ENCODE measurements around the gene GPR78.

GPR78 gene

DNA sequence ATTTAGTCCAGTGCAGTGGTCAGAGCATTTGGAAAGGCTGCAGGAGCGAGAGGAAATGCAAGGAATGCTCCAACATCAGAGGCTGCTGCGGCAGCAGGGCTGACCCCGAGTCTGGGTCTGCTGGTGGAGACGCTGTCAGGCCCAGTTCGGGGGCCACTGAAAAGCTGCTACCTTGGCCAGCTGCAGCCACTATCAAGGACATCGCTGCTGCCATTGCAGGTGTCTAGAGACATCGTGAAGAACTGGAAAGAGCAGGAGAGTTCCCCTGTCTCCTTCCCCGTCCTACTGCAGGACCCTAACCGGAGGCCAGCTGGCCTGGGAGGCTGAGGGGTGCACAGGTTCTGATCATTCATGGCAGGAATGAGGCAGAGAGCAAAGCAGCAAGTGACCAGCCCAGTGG, 29.5 kb upstream of the GPR78 start:
- no peak for DNase-seq
- no peaks in the 10 kb centered on the region for H3K9me3 Mint-ChIP-seq
- no peak overlapping the region for H3K27ac Mint-ChIP-seq
- no peaks in the 10 kb centered on the region for H3K4me1 Mint-ChIP-seq (ENCODE audit: low read depth in 2 of 2)
- H3K27me3 Mint-ChIP-seq: peaks cover 10 to 46% of the 10 kb centered on the region in 2 donors
- no peak overlapping the region for H3K4me3 Mint-ChIP-seq
- ATAC-seq (replicated peaks): no peak
- H3K36me3 Mint-ChIP-seq (ENCODE audit: insufficient read depth): no peaks in the 10 kb centered on the region

DNA sequence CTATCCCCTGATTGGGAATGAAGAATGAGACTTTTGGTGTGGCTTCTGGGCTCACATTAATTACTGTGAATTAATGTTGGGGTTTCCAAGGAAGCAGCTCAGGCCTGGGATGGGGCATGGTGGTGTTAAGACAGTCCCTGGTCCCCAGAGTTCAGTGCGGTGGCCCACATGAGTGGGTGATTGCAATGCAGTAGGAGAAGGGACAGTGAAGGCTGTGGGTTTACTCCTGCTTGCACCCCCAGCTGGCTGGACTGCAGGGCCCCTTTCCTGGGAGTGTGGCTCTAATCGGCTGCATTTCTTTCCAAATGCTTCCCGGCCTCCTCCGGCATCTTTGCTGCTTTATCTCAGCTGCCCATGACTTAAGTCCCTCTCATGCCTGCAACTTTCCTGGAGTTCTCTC, 28.2 kb upstream of the GPR78 start:
- no peak overlapping the region for H3K27ac Mint-ChIP-seq
- ATAC-seq (replicated peaks) (no peak), DNase-seq (no peak)
- peaks cover 10 to 33% of the 10 kb centered on the region in 2 donors for H3K27me3 Mint-ChIP-seq
- H3K4me1 Mint-ChIP-seq (ENCODE audit: low read depth in 2 of 2): no peaks in the 10 kb centered on the region
- H3K4me3 Mint-ChIP-seq: no peak overlapping the region
- H3K9me3 Mint-ChIP-seq: no peaks in the 10 kb centered on the region
- no peaks in the 10 kb centered on the region for H3K36me3 Mint-ChIP-seq (ENCODE audit: insufficient read depth)

DNA sequence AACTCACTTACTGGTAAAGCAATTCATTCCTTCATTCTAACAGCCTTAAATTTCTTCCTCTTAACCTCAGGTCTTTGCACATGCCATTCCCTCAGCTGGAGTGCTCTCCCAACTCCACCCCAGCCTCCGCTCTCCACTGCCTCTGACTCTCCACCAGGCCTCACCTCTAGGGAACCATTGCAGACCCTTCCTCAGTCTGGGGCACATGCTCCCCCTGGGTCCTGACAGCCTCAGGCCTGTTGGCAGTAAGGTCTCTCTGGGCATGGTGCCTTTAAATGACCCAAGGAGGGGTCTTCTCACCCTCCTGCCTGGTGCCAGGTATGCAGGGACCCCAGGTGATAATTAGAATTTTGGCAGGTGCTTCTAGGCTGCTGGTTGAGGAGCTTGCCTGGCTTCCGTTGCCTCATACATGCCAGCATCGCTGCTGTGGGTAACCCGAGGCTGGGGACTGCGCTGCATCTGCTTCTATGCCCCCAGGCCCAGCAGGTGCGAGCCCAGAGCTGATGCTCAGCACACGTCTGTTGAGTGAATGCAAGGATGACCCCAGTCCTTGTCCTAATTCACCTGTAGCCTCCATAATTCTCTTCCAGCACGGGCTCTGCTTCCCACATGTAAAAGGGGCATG, 27.5 kb upstream of the GPR78 start:
- H3K36me3 Mint-ChIP-seq (ENCODE audit: insufficient read depth): no peaks in the 10 kb centered on the region
- peaks cover 13 to 31% of the 10 kb centered on the region in 2 donors for H3K27me3 Mint-ChIP-seq
- no peak overlapping the region for H3K4me3 Mint-ChIP-seq
- no peak for ATAC-seq (replicated peaks)
- no peaks in the 10 kb centered on the region for H3K4me1 Mint-ChIP-seq (ENCODE audit: low read depth in 2 of 2)
- DNase-seq: no peak
- no peak overlapping the region for H3K27ac Mint-ChIP-seq
- no peaks in the 10 kb centered on the region for H3K9me3 Mint-ChIP-seq

DNA sequence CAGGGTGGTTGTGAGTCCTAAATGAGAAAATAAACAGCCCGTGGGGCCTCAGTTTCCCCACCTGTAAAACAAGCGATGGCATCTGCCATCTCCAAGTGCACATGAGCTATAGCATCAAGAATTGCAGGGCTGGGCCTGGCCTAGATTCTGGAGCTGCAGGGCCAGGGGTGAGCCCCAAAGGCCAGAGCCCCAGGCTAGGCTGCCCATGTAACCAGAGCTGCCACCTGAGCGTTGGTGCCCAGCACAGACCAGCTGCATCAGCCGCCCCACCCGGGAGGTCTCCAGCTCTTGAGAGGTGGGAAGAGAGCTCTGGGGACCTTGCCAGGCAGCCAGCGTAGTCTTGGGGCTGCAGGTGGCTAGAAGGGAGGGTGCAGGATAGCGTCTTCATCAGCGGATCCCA, 27.0 kb upstream of the GPR78 start:
- H3K4me1 Mint-ChIP-seq (ENCODE audit: low read depth in 2 of 2): no peaks in the 10 kb centered on the region
- H3K4me3 Mint-ChIP-seq: no peak overlapping the region
- no peak overlapping the region for H3K27ac Mint-ChIP-seq
- H3K9me3 Mint-ChIP-seq: no peaks in the 10 kb centered on the region
- peaks cover 13 to 36% of the 10 kb centered on the region in 2 donors for H3K27me3 Mint-ChIP-seq
- ATAC-seq (replicated peaks) (no peak), DNase-seq (no peak)
- H3K36me3 Mint-ChIP-seq (ENCODE audit: insufficient read depth): no peaks in the 10 kb centered on the region

DNA sequence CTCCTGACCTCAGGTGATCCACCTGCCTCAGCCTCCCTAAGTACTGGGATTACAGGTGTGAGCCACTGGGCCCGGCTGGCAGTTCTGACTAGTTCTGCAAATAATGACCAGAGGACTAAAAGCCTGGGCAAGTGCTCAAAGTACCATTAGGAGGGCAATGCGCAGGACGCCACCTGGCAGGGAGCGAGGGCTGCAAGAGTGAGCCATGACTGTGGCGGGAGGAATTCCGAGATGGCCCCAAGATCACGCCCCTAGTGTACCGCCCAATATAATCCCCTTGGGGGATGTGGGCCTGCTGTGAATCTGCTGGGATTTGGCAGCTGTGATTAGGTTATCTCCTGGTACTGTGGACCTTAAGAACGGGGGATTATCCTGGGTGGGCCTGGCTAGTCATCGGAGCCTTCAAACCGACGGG, 26.2 kb upstream of the GPR78 start:
- Mint-ChIP-seq H3K4me1 (ENCODE audit: low read depth in 2 of 2) (no peaks in the 10 kb centered on the region), H3K36me3 (ENCODE audit: insufficient read depth) (no peaks in the 10 kb centered on the region), H3K27ac (no peak overlapping the region), H3K4me3 (no peak overlapping the region), H3K27me3 (peaks cover 19 to 44% of the 10 kb centered on the region in 2 donors), H3K9me3 (no peaks in the 10 kb centered on the region)
- no peak for DNase-seq
- no peak for ATAC-seq (replicated peaks)

DNA sequence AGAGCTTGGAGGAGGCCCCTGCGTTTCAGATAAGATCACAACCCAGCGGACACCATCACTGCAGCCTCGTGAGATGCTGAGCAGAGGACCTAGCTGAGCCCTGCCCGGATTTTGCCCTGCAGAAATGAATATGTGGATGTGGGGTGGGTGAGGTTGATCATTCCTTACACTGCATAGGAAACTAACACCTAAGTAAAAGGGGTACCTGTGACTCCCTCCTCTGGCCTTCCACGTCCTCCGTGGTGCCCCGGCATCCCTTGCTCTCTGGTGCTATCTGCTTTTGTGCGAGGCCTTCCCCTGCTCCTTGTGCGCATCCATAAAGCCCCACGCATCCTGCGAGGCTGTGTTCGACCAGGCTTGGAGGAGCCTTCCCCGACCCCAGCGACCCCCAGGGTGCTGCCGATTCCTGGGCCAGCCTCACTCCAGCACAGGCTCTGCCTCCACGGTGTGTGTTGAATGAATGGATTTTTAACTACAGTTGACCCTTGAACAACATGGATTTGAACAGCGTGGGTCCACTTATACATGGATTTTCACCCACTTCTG, 25.6 kb upstream of the GPR78 start:
- no peak for ATAC-seq (replicated peaks)

DNA sequence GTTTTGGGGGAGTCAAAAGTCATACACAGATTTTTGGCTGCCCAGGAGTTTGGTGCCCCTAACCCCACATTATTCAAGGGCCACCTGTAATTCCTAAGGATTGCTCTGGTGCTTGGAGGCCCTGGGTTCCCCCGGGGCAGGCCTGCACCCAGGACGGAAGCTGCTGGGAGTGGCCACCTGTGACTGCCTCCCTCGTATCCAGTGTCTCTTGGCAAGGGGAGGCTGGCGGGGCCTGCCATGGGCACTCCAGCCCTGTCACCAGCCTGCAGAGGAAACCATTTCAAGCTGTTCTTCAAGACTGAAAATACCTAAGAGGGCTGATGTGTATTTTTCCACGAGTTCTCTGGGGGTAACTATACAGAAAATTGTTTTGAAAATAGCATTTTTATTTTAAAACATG, 24.5 kb upstream of the GPR78 start:
- DNase-seq: no peak
- no peaks in the 10 kb centered on the region for H3K36me3 Mint-ChIP-seq (ENCODE audit: insufficient read depth)
- no peak overlapping the region for H3K4me3 Mint-ChIP-seq
- no peak overlapping the region for H3K27ac Mint-ChIP-seq
- no peaks in the 10 kb centered on the region for H3K4me1 Mint-ChIP-seq (ENCODE audit: low read depth in 2 of 2)
- no peaks in the 10 kb centered on the region for H3K9me3 Mint-ChIP-seq
- no peak for ATAC-seq (replicated peaks)
- H3K27me3 Mint-ChIP-seq: peaks cover 19 to 52% of the 10 kb centered on the region in 2 donors

More for the DNA sequence above, 25.6 kb upstream of the GPR78 start:
- no peaks in the 10 kb centered on the region for H3K9me3 Mint-ChIP-seq
- no peaks in the 10 kb centered on the region for H3K4me1 Mint-ChIP-seq (ENCODE audit: low read depth in 2 of 2)
- no peak for DNase-seq
- H3K27me3 Mint-ChIP-seq: peaks cover 19 to 50% of the 10 kb centered on the region in 2 donors
- no peaks in the 10 kb centered on the region for H3K36me3 Mint-ChIP-seq (ENCODE audit: insufficient read depth)
- no peak overlapping the region for H3K27ac Mint-ChIP-seq
- H3K4me3 Mint-ChIP-seq: no peak overlapping the region

DNA sequence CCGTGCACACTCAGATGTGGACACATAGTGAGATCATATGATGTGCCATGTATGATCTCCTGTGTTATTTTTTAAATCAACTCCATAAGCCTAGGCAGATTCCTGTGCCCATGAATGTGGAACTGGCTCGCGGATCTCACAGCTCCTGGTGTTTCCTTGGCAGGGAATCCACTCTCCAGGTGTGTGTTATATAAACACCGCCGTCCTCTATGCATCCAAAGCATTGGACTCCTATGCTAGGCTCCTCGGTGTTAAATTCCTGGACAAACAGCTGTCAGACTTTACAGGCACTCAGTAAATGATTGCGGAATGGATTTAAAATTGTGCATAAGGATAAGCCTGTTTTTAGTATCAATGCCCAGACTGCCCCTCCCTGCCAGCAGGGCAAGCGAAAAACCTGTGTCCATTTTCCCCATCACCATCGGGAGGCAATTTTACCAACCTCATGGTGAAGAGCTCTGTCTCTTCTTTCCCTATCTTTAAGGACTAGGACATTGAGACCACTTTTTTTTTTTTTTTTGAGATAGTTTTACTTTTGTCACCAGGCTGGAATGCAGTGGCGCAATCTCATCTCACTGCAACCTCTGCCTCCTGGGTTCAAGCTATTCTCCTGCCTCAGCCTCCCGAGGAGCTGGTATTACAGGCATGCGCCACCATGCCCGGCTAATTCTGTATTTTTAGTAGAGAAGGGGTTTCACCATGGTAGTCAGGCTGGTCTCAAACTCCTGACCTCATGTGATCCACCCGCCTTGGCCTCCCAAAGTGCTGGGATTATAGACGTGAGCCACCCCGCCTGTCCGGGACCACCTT, 23.6 kb upstream of the GPR78 start:
- no peaks in the 10 kb centered on the region for H3K4me1 Mint-ChIP-seq (ENCODE audit: low read depth in 2 of 2)
- H3K9me3 Mint-ChIP-seq: no peaks in the 10 kb centered on the region
- H3K27ac Mint-ChIP-seq: no peak overlapping the region
- DNase-seq (no peak), ATAC-seq (replicated peaks) (no peak)
- no peaks in the 10 kb centered on the region for H3K36me3 Mint-ChIP-seq (ENCODE audit: insufficient read depth)
- H3K4me3 Mint-ChIP-seq: no peak overlapping the region
- peaks cover 19 to 57% of the 10 kb centered on the region in 2 donors for H3K27me3 Mint-ChIP-seq

DNA sequence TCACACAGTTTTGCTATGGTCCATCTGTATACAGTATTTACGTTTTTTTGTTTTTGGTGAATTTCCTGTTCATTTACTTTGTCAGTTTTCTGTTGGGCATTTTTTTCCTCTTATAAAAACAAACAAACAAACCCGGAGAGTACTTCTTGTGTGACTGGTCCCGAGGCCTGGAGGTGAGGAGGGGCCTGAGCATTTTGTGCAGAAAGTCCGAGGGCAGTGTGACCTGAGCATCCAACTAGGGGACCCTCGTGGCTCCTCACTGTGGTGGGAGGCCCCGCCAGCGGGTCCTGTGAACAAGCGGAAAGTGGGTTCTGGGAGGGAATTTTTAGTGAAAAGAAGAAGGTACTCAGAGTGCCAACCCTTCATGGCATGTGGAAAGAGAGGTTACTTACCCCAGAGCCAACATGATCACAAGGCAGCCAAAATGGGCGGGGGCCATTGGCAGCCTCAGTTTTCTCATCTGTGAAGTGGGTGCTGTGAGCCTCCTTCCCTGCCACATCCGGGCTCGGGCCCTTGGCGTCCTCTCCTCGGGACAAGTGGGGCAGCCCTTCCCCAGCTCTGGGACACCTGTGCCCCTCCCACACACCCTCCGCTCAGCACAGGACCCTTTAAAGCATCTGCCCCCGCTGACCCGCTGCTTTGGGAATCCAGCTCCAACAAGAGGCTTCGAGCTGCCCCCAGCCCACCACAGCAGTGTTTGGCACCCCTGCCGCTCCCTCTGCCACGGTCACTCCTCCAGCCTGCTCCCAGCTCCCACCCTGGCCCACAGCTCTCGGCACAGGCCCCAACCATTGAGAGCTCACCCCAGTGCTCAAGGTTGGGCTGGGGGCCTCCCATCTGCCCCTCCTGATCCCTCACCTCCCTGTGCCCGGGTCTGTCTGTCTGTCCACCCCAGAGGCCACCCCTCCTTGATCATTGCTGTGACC, 22.8 kb upstream of the GPR78 start:
- H3K36me3 Mint-ChIP-seq (ENCODE audit: insufficient read depth): no peaks in the 10 kb centered on the region
- no peak overlapping the region for H3K27ac Mint-ChIP-seq
- DNase-seq (no peak), ATAC-seq (replicated peaks) (no peak)
- no peaks in the 10 kb centered on the region for H3K4me1 Mint-ChIP-seq (ENCODE audit: low read depth in 2 of 2)
- peaks cover 16 to 61% of the 10 kb centered on the region in 2 donors for H3K27me3 Mint-ChIP-seq
- no peaks in the 10 kb centered on the region for H3K9me3 Mint-ChIP-seq
- H3K4me3 Mint-ChIP-seq: no peak overlapping the region

DNA sequence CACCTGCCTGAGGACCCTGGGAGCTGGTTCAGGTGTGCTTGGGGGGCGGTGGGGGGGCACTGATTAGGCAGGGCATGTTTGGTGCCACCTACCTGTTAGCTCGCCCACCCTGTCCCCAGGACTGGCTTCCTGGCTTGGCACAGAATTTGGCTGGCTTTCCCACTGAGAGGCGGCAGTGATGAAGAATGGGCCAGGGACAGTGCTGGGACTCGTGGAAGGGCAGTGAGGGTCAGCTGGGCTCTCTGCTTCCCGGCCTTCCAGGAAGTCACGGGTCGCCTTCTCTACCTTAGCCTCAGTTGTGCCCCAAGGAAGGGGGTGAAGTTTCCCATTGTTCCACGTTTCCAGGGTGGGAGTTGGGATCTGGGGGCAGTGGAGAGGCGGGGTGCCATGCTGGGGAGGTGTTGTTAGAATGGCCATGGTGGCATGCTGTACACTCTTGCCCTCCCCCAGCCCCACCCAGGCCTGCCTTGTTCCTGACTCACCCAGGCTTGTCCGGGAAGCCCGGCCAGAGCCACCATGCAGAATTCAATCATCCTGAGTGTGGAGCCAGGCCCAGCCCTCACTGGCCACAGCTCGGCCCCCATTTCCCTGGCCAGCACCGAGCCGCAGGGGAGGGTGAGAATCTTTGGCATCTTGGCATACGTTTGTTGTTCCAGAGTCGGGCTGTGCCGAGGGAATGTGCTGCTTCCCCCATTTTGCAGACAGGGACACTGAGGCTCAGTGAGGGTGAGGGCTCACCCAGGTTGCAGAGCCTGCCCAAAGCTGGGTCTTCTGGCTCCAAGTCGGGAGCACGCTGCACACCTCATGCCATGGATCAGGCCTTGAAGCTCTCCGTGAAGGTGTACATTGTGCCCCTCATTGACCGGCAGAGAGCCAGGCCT, 21.9 kb upstream of the GPR78 start:
- Mint-ChIP-seq H3K4me3 (no peak overlapping the region), H3K4me1 (ENCODE audit: low read depth in 2 of 2) (no peaks in the 10 kb centered on the region), H3K36me3 (ENCODE audit: insufficient read depth) (no peaks in the 10 kb centered on the region), H3K27ac (no peak overlapping the region), H3K27me3 (peaks cover 12 to 52% of the 10 kb centered on the region in 2 donors), H3K9me3 (no peaks in the 10 kb centered on the region)
- no peak for DNase-seq
- no peak for ATAC-seq (replicated peaks)

DNA sequence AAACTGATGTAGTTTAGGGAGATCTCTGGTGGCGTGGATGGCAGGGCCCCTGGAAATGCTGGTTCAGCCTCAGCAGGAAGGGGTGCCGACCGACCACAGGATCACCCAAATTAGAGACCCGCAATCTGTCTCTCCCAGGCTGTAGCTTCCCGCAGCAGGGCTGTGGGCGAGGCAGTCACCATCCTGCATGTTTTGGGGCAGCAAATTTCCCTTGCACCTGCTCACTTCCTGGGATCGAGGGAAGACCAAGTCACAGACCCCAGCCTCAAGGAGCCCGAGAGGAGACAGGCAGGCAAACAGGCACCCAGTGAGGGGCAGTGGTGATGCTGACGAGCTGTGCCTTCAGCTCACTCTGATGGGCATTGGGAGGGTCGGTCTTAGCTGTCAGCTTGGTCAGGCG, 21.2 kb upstream of the GPR78 start:
- Mint-ChIP-seq H3K4me1 (ENCODE audit: low read depth in 2 of 2) (no peaks in the 10 kb centered on the region), H3K4me3 (no peak overlapping the region), H3K27me3 (peaks cover 12 to 46% of the 10 kb centered on the region in 2 donors), H3K9me3 (no peaks in the 10 kb centered on the region), H3K27ac (no peak overlapping the region), H3K36me3 (ENCODE audit: insufficient read depth) (no peaks in the 10 kb centered on the region)
- DNase-seq: no peak
- ATAC-seq (replicated peaks): no peak

DNA sequence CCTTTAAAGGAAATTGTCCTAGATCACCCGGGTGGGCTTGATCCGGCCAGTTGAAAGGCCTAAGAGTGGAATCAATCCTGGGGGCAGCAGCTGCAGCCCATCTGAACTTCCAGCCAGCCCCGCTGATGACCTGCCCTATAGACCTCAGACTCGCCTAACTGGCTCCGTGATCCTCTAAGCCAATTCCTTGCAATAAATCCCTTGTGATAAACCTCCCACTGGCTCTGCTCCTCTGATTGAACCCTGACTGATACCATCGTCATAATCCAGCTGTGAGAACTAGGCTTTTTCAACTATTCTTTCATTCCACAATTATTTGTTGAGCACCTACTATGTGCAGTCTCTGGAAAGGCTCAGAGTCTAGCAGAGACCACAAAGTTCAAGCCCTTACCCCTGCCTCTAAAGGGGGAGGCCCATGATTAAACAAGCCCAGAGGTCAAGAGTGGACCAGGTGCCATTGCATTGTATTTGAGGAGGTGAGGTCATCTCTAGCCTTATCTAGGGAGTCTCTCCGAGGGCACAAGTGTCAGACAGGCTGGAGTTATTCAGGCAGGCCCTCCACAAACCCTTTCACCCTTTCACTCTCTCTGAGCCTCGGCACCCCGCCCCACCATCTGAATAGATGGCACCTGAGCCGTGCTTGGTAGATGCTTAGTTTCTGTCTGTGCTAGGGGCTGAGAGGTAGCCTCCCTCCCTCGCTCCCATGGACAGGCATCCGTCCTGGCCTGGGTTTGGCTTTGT, 20.5 kb upstream of the GPR78 start:
- Mint-ChIP-seq H3K4me3 (no peak overlapping the region), H3K27ac (no peak overlapping the region), H3K4me1 (ENCODE audit: low read depth in 2 of 2) (no peaks in the 10 kb centered on the region), H3K36me3 (ENCODE audit: insufficient read depth) (no peaks in the 10 kb centered on the region), H3K27me3 (peaks cover 12 to 39% of the 10 kb centered on the region in 2 donors), H3K9me3 (no peaks in the 10 kb centered on the region)
- DNase-seq (no peak), ATAC-seq (replicated peaks) (no peak)
